H9 (cell line): ENCODE data around the gene AK5. TPM values are rescaled to one million over a fixed set of nuclear protein-coding genes. Genes with fewer than 3 reads are reported as not detected.

Experiments
- DNase-seq: peaks from one replicate; pipeline ENCODE4 v3.0.0-alpha.2; 2017
- H2AFZ ChIP-seq: one replicate; pipeline ENCODE4 v1.6.1; 2013; ENCODE audit warnings: mild to moderate bottlenecking, low read length, control low read depth, moderate library complexity
- H2AK5ac ChIP-seq: 2 replicates; pipeline ENCODE4 v1.6.1; 2013; ENCODE audit warnings: low read length, control low read depth, mixed read lengths; ENCODE audit not compliant: insufficient read length
- H2BK120ac ChIP-seq: one replicate; pipeline ENCODE4 v1.6.1; 2013; ENCODE audit warnings: low read depth, mild to moderate bottlenecking, low read length, control low read depth, inconsistent platforms; ENCODE audit not compliant: poor library complexity, severe bottlenecking
- H2BK12ac ChIP-seq: 2 replicates; pipeline ENCODE4 v1.6.1; 2013; ENCODE audit warnings: low read length, control low read depth, mixed read lengths, low read depth; ENCODE audit not compliant: insufficient read length
- H2BK15ac ChIP-seq: 2 replicates; pipeline ENCODE4 v1.6.1; 2013; ENCODE audit warnings: low read depth, low read length, control low read depth
- H2BK20ac ChIP-seq: one replicate; pipeline ENCODE4 v1.6.1; 2013; ENCODE audit warnings: low read depth, mild to moderate bottlenecking, low read length, control low read depth, inconsistent platforms; ENCODE audit not compliant: poor library complexity, severe bottlenecking
- H2BK5ac ChIP-seq: 2 replicates; pipeline ENCODE4 v1.6.1; 2013; ENCODE audit warnings: low read length, control low read depth, mixed read lengths; ENCODE audit not compliant: insufficient read length
- H3K14ac ChIP-seq: 2 replicates; pipeline ENCODE4 v1.6.1; 2013; ENCODE audit warnings: low read length, control low read depth; ENCODE audit not compliant: insufficient read depth
- H3K18ac ChIP-seq: 2 replicates; pipeline ENCODE4 v1.6.1; 2013; ENCODE audit warnings: low read depth, mild to moderate bottlenecking, mixed read lengths, low read length, control low read depth; ENCODE audit not compliant: insufficient read length
- H3K23ac ChIP-seq: 2 replicates; pipeline ENCODE4 v1.6.1; 2013; ENCODE audit warnings: low read length, control low read depth, mixed read lengths, low read depth; ENCODE audit not compliant: insufficient read length
- H3K23me2 ChIP-seq: 2 replicates; pipeline ENCODE4 v1.6.1; 2013; ENCODE audit warnings: low read depth, mild to moderate bottlenecking, mixed read lengths, low read length, control low read depth; ENCODE audit not compliant: insufficient read length, poor library complexity, severe bottlenecking
- H3K27ac ChIP-seq: 2 replicates; pipeline ENCODE4 v1.5.1; 2013; ENCODE audit warnings: low read length, control low read depth, mixed read lengths, low read depth; ENCODE audit not compliant: insufficient read length
- H3K27me3 ChIP-seq: 2 replicates; pipeline ENCODE4 v1.6.1; 2013; ENCODE audit warnings: low read length, control low read depth, inconsistent platforms; ENCODE audit not compliant: insufficient read depth
- H3K4ac ChIP-seq: 2 replicates; pipeline ENCODE4 v1.6.1; 2013; ENCODE audit warnings: low read depth, mild to moderate bottlenecking, control low read depth, inconsistent platforms, low read length, moderate library complexity
- H3K4me1 ChIP-seq: 2 replicates; pipeline ENCODE4 v1.6.1; 2013; ENCODE audit warnings: low read length, control low read depth, inconsistent platforms; ENCODE audit not compliant: insufficient read depth
- H3K4me2 ChIP-seq: 2 replicates; pipeline ENCODE4 v1.6.1; 2013; ENCODE audit warnings: low read length, control low read depth, mixed read lengths; ENCODE audit not compliant: insufficient read length, insufficient read depth
- H3K56ac ChIP-seq: 2 replicates; pipeline ENCODE4 v1.6.1; 2013; ENCODE audit warnings: low read depth, mild to moderate bottlenecking, mixed read lengths, low read length, control low read depth; ENCODE audit not compliant: insufficient read length
- H3K79me1 ChIP-seq: 2 replicates; pipeline ENCODE4 v1.6.1; 2013; ENCODE audit warnings: low read depth, mild to moderate bottlenecking, moderate library complexity, low read length, control low read depth, inconsistent platforms; ENCODE audit not compliant: insufficient read depth, poor library complexity, severe bottlenecking
- H3K79me2 ChIP-seq: 2 replicates; pipeline ENCODE4 v1.6.1; 2013; ENCODE audit warnings: low read length, control low read depth, inconsistent platforms; ENCODE audit not compliant: insufficient read depth
- H3K9ac ChIP-seq: 2 replicates; pipeline ENCODE4 v1.6.1; 2013; ENCODE audit warnings: low read length, control low read depth, mixed read lengths; ENCODE audit not compliant: insufficient read length; ENCODE audit errors: extremely low read depth
- H3K9me3 ChIP-seq: one replicate; pipeline ENCODE4 v1.6.1; 2013; ENCODE audit warnings: low read depth, low read length, inconsistent platforms; ENCODE audit not compliant: control insufficient read depth
- H3T11ph ChIP-seq: one replicate; pipeline ENCODE4 v1.6.1; 2013; ENCODE audit warnings: mild to moderate bottlenecking, low read length, control low read depth, inconsistent platforms
- H4K20me1 ChIP-seq: one replicate; pipeline ENCODE4 v1.6.1; 2013; ENCODE audit not compliant: control insufficient read depth, insufficient read length, insufficient read depth
- H4K5ac ChIP-seq: 2 replicates; pipeline ENCODE4 v1.6.1; 2013; ENCODE audit warnings: low read depth, mild to moderate bottlenecking, mixed read lengths, low read length, control low read depth; ENCODE audit not compliant: insufficient read length
- H4K8ac ChIP-seq: replicated peaks from 2 replicates; pipeline ENCODE4 v1.6.1; 2013; ENCODE audit warnings: low read length, control low read depth, mixed read lengths, low read depth; ENCODE audit not compliant: insufficient read length
- H4K91ac ChIP-seq: 2 replicates; pipeline ENCODE4 v1.6.1; 2013; ENCODE audit warnings: low read depth, mild to moderate bottlenecking, moderate library complexity, mixed read lengths, low read length, control low read depth; ENCODE audit not compliant: insufficient read length
- H3K27ac Mint-ChIP-seq, 3 experiments: 2 replicates in 2 of 3; 3 replicates in 1 of 3; pipeline ENCODE4 v1.8.0; 2020 to 2021; ENCODE audit warnings: mixed read lengths in 3 of 3, mild to moderate bottlenecking in 1 of 3, moderate library complexity in 1 of 3
- H3K27me3 Mint-ChIP-seq: 2 replicates; pipeline ENCODE4 v1.8.0; 2021; ENCODE audit warnings: low read depth, mild to moderate bottlenecking, moderate library complexity, mixed read lengths
- H3K36me3 Mint-ChIP-seq, 3 experiments: 2 replicates in 2 of 3; 3 replicates in 1 of 3; pipeline ENCODE4 v1.8.0; 2020 to 2021; ENCODE audit warnings: low read depth in 3 of 3, mixed read lengths in 3 of 3; ENCODE audit not compliant: insufficient read depth in 1 of 3
- H3K4me1 Mint-ChIP-seq, 2 experiments: 2 replicates each; pipeline ENCODE4 v1.8.0; 2020; ENCODE audit warnings: mixed read lengths in 2 of 2
- H3K4me3 Mint-ChIP-seq, 2 experiments: 2 replicates in 1 of 2; 3 replicates in 1 of 2; pipeline ENCODE4 v1.8.0; 2020 to 2021; ENCODE audit warnings: mild to moderate bottlenecking in 2 of 2, mixed read lengths in 2 of 2, moderate library complexity in 1 of 2
- H3K9me3 Mint-ChIP-seq, 2 experiments: 2 replicates in 1 of 2; 3 replicates in 1 of 2; pipeline ENCODE4 v1.8.0; 2020; ENCODE audit warnings: mild to moderate bottlenecking in 2 of 2, mixed read lengths in 2 of 2, moderate library complexity in 1 of 2
- WGBS: extraction: QIAGEN DNeasy Blood & Tissue Kit; methylation state at CpG from one replicate; pipeline ENCODE4 v1.1.7; 2013; ENCODE audit warnings: missing lambda C conversion rate, low lambda C conversion rate, mixed read lengths; ENCODE audit not compliant: insufficient read length; ENCODE audit errors: extremely low coverage; 5-methylcytosine and 5-hydroxymethylcytosine counted together
- total RNA-seq: library from RNA; stranded (reverse); gene quantifications from 2 replicates; pipeline ENCODE4 v1.2.1, GENCODE V29; 2021
- TF ChIP-seq, protein P1 (sequence below): fragments of 200-600 bp; sonication (generic); conservative IDR thresholded peaks from 3 replicates; pipeline ENCODE4 v1.8.0; 2021; ENCODE audit warnings: antibody characterized with exemption, mild to moderate bottlenecking

AK5 gene
- total RNA-seq, 1 experiment from 2014 or later, result 2.5 TPM

GRCh38 chr1:77446841-77447555 lies 165.2 kb downstream of the AK5 start:
- no peak overlapping the region for H4K5ac ChIP-seq
- H3K18ac ChIP-seq, result no peak overlapping the region
- no peak overlapping the region for H3K56ac ChIP-seq
- H2BK120ac ChIP-seq, result no peak overlapping the region
- H3K27ac ChIP-seq, result no peak overlapping the region
- Mint-ChIP-seq H3K36me3 (peaks cover 0 to 9% (median 2%) of the 10 kb centered on the region in 3 experiments; a peak in 4 of 7 replicates), H3K27me3 (no peaks in the 10 kb centered on the region; the same call in 1 of the 2 replicates), H3K4me3 (no peak overlapping the region), H3K4me1 (peaks cover 20 to 21% of the 10 kb centered on the region in 2 experiments), H3K27ac (peak overlapping the region in 1 of 3 experiments; percentile 27; a peak in 1 of 7 replicates), H3K9me3 (no peaks in the 10 kb centered on the region; a peak in 1 of 5 replicates)
- no peaks in the 10 kb centered on the region for H3K9me3 ChIP-seq
- DNase-seq, result no peak
- H3K23me2 ChIP-seq, result no peaks in the 10 kb centered on the region
- H3K14ac ChIP-seq, result no peak overlapping the region
- peaks cover 3% of the 10 kb centered on the region; the same call in 1 of the 2 replicates for H3K4me1 ChIP-seq
- H3K23ac ChIP-seq, result no peak overlapping the region
- H2AK5ac ChIP-seq, result no peak overlapping the region
- H4K8ac ChIP-seq, result no peak overlapping the region
- no peak overlapping the region for H2BK5ac ChIP-seq
- TF ChIP-seq, protein P1, sequence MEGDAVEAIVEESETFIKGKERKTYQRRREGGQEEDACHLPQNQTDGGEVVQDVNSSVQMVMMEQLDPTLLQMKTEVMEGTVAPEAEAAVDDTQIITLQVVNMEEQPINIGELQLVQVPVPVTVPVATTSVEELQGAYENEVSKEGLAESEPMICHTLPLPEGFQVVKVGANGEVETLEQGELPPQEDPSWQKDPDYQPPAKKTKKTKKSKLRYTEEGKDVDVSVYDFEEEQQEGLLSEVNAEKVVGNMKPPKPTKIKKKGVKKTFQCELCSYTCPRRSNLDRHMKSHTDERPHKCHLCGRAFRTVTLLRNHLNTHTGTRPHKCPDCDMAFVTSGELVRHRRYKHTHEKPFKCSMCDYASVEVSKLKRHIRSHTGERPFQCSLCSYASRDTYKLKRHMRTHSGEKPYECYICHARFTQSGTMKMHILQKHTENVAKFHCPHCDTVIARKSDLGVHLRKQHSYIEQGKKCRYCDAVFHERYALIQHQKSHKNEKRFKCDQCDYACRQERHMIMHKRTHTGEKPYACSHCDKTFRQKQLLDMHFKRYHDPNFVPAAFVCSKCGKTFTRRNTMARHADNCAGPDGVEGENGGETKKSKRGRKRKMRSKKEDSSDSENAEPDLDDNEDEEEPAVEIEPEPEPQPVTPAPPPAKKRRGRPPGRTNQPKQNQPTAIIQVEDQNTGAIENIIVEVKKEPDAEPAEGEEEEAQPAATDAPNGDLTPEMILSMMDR, result no peak
- no peak overlapping the region for H2BK12ac ChIP-seq
- no peaks in the 10 kb centered on the region for H3K27me3 ChIP-seq
- H2BK15ac ChIP-seq, result no peak overlapping the region
- no peak overlapping the region for H2AFZ ChIP-seq
- H3K4me2 ChIP-seq, result no peak overlapping the region
- no peaks in the 10 kb centered on the region for H4K20me1 ChIP-seq
- no peak overlapping the region for H2BK20ac ChIP-seq
- H3K79me1 ChIP-seq, result no peaks in the 10 kb centered on the region
- H4K91ac ChIP-seq, result no peak overlapping the region
- H3T11ph ChIP-seq, result no peak overlapping the region
- WGBS, result no CpG with 5 or more reads among the region's 4 CpGs
- no peaks in the 10 kb centered on the region for H3K79me2 ChIP-seq
- no peak overlapping the region for H3K4ac ChIP-seq
- no peak overlapping the region for H3K9ac ChIP-seq
